OCI-LY7 (cell line): ENCODE results near the gene KCNQ1. TPM values are rescaled to one million over a fixed set of nuclear protein-coding genes. Genes with fewer than 3 reads are reported as not detected.

Experiments used
- BruUV-seq: library from RNA; stranded (reverse); fragments of 400-500 nt; replicated peaks from 2 replicates; lab custom pipeline; 2021; lab: Mats Ljungman, UMichigan
- CTCF ChIA-PET: fragments of 300-600 bp; sonication (Branson Sonifier 250); formaldehyde crosslinking; loops from one replicate; lab custom pipeline; 2022; ENCODE audit warnings: antibody characterized with exemption; ENCODE audit not compliant: unreplicated experiment; lab: Charles Lee
- POLR2A ChIA-PET: fragments of 300-600 bp; sonication (Branson Sonifier 250); formaldehyde crosslinking; loops from one replicate; lab custom pipeline; 2022; ENCODE audit warnings: antibody characterized with exemption; lab: Charles Lee
- DNase-seq: peaks from one replicate; pipeline ENCODE4 v3.0.0-alpha.2; 2015; ENCODE audit warnings: low spot score
- H2AFZ ChIP-seq: fragments of 200-600 bp; sonication (generic), shearing (Covaris generic); 2 replicates; pipeline ENCODE4 v1.6.1; 2014; ENCODE audit warnings: mild to moderate bottlenecking, antibody characterized with exemption, low read length, moderate library complexity
- H3K27ac ChIP-seq: fragments of 200-600 bp; sonication (generic); 2 replicates; pipeline ENCODE4 v1.5.1; 2014; ENCODE audit warnings: mixed run types, low read depth, mild to moderate bottlenecking, moderate library complexity, low read length, inconsistent platforms; ENCODE audit not compliant: poor library complexity, severe bottlenecking
- H3K36me3 ChIP-seq: fragments of 200-600 bp; sonication (generic); 2 replicates; pipeline ENCODE4 v1.6.1; 2014; ENCODE audit warnings: mild to moderate bottlenecking, antibody characterized with exemption, low read length, moderate library complexity, mixed read lengths; ENCODE audit not compliant: insufficient read depth
- H3K4me1 ChIP-seq: fragments of 200-600 bp; sonication (generic); 2 replicates; pipeline ENCODE4 v1.5.1; 2014; ENCODE audit warnings: mild to moderate bottlenecking, low read length; ENCODE audit not compliant: insufficient read depth, poor library complexity, severe bottlenecking
- H3K4me2 ChIP-seq: fragments of 200-600 bp; sonication (generic); 2 replicates; pipeline ENCODE4 v1.6.1; 2014; ENCODE audit warnings: mild to moderate bottlenecking, low read length
- H3K4me3 ChIP-seq: fragments of 200-600 bp; sonication (generic); 2 replicates; pipeline ENCODE4 v1.5.1; 2014; ENCODE audit warnings: mild to moderate bottlenecking, low read depth, low read length; ENCODE audit not compliant: poor library complexity, severe bottlenecking
- H3K79me2 ChIP-seq: fragments of 200-600 bp; sonication (generic); 2 replicates; pipeline ENCODE4 v1.6.1; 2016; ENCODE audit warnings: low read depth, mild to moderate bottlenecking, low read length, moderate library complexity, mixed read lengths; ENCODE audit not compliant: insufficient read depth
- H3K9me2 ChIP-seq: fragments of 200-600 bp; sonication (generic); 2 replicates; pipeline ENCODE4 v1.6.1; 2016; ENCODE audit warnings: mild to moderate bottlenecking, low read length, mixed read lengths; ENCODE audit not compliant: insufficient read depth
- H3K9me3 ChIP-seq: fragments of 200-600 bp; sonication (generic); 2 replicates; pipeline ENCODE4 v1.6.1; 2014; ENCODE audit warnings: mild to moderate bottlenecking, mixed run types, low read length, mixed read lengths
- H4K20me1 ChIP-seq: fragments of 200-600 bp; sonication (generic); 2 replicates; pipeline ENCODE4 v1.6.1; 2014; ENCODE audit warnings: mild to moderate bottlenecking, antibody characterized with exemption, low read length, moderate library complexity, mixed read lengths; ENCODE audit not compliant: insufficient read depth
- CTCF ChIP-seq: fragments of 200-600 bp; sonication (generic); conservative IDR thresholded peaks from 2 replicates; pipeline ENCODE4 v1.5.1; 2014; ENCODE audit warnings: mild to moderate bottlenecking, antibody characterized with exemption, low read length, moderate library complexity, mixed read lengths
- EZH2phosphoT487 ChIP-seq: fragments of 200-600 bp; sonication (generic); IDR thresholded peaks from 2 replicates; pipeline ENCODE4 v1.6.1; 2018; ENCODE audit warnings: low read depth, borderline replicate concordance, mild to moderate bottlenecking, mixed run types, antibody characterized with exemption, low read length, moderate library complexity, mixed read lengths
- intact Hi-C: fragments of 100-400 bp; cut with micrococcal nuclease; formaldehyde crosslinking; loops from one replicate; pipeline ENCODE4 v1.10.0; 2022; ENCODE audit not compliant: unreplicated experiment
- total RNA-seq, 2 experiments: library from RNA; depleted of rRNA in 1 of 2; stranded (reverse); fragments of >200 nt in 1 of 2; shearing (Covaris generic) in 1 of 2; gene quantifications; 2 replicates each; pipeline ENCODE4 v1.2.3, GENCODE V29; 2014 to 2022

Gene KCNQ1
- total RNA-seq, 2 experiments from 2014 or later = 0.22 to 1.3 TPM

GRCh38 chr11:2656859-2657258, 212.1 kb downstream of the KCNQ1 start:
- Histone ChIP-seq H3K79me2 (no peaks in the 10 kb centered on the region), H3K4me3 (no peak overlapping the region), H3K27ac (no peak overlapping the region), H3K9me2 (no peaks in the 10 kb centered on the region), H3K4me1 (no peaks in the 10 kb centered on the region), H3K36me3 (no peaks in the 10 kb centered on the region), H4K20me1 (no peaks in the 10 kb centered on the region), H3K9me3 (no peaks in the 10 kb centered on the region), H3K4me2 (no peak overlapping the region), H2AFZ (no peak overlapping the region)
- CTCF ChIA-PET = no interaction called here
- POLR2A ChIA-PET = no interaction called here
- DNase-seq = no peak
- intact Hi-C loops = no loop called here
- BruUV-seq = no TSS peak
- TF ChIP-seq CTCF (no peak), EZH2phosphoT487 (no peak)

GRCh38 chr11:2657697-2658284, 213.0 kb downstream of the KCNQ1 start:
- Histone ChIP-seq H3K4me2 (no peak overlapping the region), H3K4me1 (no peaks in the 10 kb centered on the region), H4K20me1 (no peaks in the 10 kb centered on the region), H3K9me2 (no peaks in the 10 kb centered on the region), H3K79me2 (no peaks in the 10 kb centered on the region), H3K36me3 (no peaks in the 10 kb centered on the region), H3K4me3 (no peak overlapping the region), H2AFZ (no peak overlapping the region), H3K27ac (no peak overlapping the region), H3K9me3 (no peaks in the 10 kb centered on the region)
- intact Hi-C loops = no loop called here
- ChIA-PET CTCF (no interaction called here), POLR2A (no interaction called here)
- no peak for DNase-seq
- TF ChIP-seq CTCF = no peak
- TF ChIP-seq EZH2phosphoT487 = no peak
- BruUV-seq = no TSS peak

GRCh38 chr11:2660357-2660939, 215.6 kb downstream of the KCNQ1 start:
- Histone ChIP-seq H3K4me2 (no peak overlapping the region), H3K9me3 (no peaks in the 10 kb centered on the region), H3K4me3 (no peak overlapping the region), H3K4me1 (no peaks in the 10 kb centered on the region), H3K36me3 (no peaks in the 10 kb centered on the region), H4K20me1 (no peaks in the 10 kb centered on the region), H3K27ac (no peak overlapping the region), H3K79me2 (no peaks in the 10 kb centered on the region), H3K9me2 (no peaks in the 10 kb centered on the region), H2AFZ (no peak overlapping the region)
- CTCF ChIA-PET = no interaction called here
- DNase-seq = no peak
- intact Hi-C loops = no loop called here
- TF ChIP-seq CTCF (no peak), EZH2phosphoT487 (no peak)
- BruUV-seq = no TSS peak
- POLR2A ChIA-PET = no interaction called here
